Heart right ventricle (tissue), 16 donors: ENCODE measurements around the gene ATP2B2. TPM values are rescaled to one million over a fixed set of nuclear protein-coding genes. Genes with fewer than 3 reads are reported as not detected.

ENCODE experiments used
- ATAC-seq, 8 donors: fragments of 200-7000 bp; cut with Tn5 transposase; one replicate each; pipeline ENCODE4 v1.9.1; 2020; ENCODE audit warnings: mild to moderate bottlenecking in 8 of 8, moderate library complexity in 8 of 8, moderate number of reproducible peaks in 1 of 8
- DNase-seq, 2 donors: peaks; one replicate each; pipeline ENCODE4 v3.0.0-alpha.2; 2020
- H3K27ac ChIP-seq, 10 donors: fragments of 200-600 bp; sonication (generic) in 2 of 10; one replicate each; pipeline versions ENCODE4 v1.5.0 to v1.8.0; 2020 to 2022; ENCODE audit warnings: mild to moderate bottlenecking in 3 of 10
- H3K27me3 ChIP-seq, 7 donors: fragments of 200-600 bp; one replicate each; pipeline ENCODE4 v1.8.0; 2021 to 2022; ENCODE audit warnings: mild to moderate bottlenecking in 2 of 7
- H3K36me3 ChIP-seq, 9 donors: fragments of 200-600 bp; sonication (generic) in 1 of 9; one replicate each; pipeline versions ENCODE4 v1.5.0 to v1.8.0; 2020 to 2022; ENCODE audit warnings: mild to moderate bottlenecking in 2 of 9
- H3K4me1 ChIP-seq, 9 donors: fragments of 200-600 bp; sonication (generic) in 1 of 9; one replicate each; pipeline versions ENCODE4 v1.5.0 to v1.8.0; 2020 to 2022; ENCODE audit warnings: mild to moderate bottlenecking in 4 of 9
- H3K4me3 ChIP-seq, 10 donors: fragments of 200-600 bp; sonication (generic) in 2 of 10; one replicate each; pipeline versions ENCODE4 v1.5.0 to v1.8.0; 2020 to 2022; ENCODE audit warnings: mild to moderate bottlenecking in 7 of 10, moderate library complexity in 2 of 10
- H3K9me3 ChIP-seq, 11 donors: fragments of 200-600 bp in 10 of 11; sonication (generic) in 2 of 11; one replicate each; pipeline versions ENCODE4 v1.5.0 to v1.8.0; 2013 to 2022; ENCODE audit warnings: mild to moderate bottlenecking in 2 of 11, control low read depth in 1 of 11, moderate library complexity in 1 of 11
- WGBS, 2 donors: extraction: QIAGEN DNeasy Blood & Tissue Kit; methylation state at CpG; one replicate each; pipeline ENCODE4 v1.1.7; 2013; ENCODE audit warnings: inconsistent platforms in 1 of 2; 5-methylcytosine and 5-hydroxymethylcytosine counted together
- intact Hi-C, 10 donors: fragments of 100-400 bp; cut with DNase I; formaldehyde crosslinking; loops; one replicate each; pipeline versions ENCODE4 v1.11.1 to v1.14.2; 2022
- polyA plus RNA-seq, 2 donors: library from polyadenylated mRNA; stranded (reverse); fragments of 200-250 nt; gene quantifications; one replicate each; pipeline ENCODE4 v1.2.3, GENCODE V29; 2013
- total RNA-seq, 10 donors: library from RNA; stranded (reverse); fragmentation: NEBNext Ultra II Directional in 3 of 10; extraction: Animal tissue kit (Norgen Biotek cat#: 25700) in 3 of 10; gene quantifications; one replicate each; pipeline versions ENCODE4 v1.2.1 to v1.2.4, GENCODE V29; 2021 to 2023
- TF ChIP-seq, protein P1 (sequence below), 9 donors: fragments of 200-600 bp; sonication (generic) in 2 of 9; IDR thresholded peaks; one replicate each; pipeline versions ENCODE4 v1.5.0 to v1.8.0; 2021 to 2022; ENCODE audit warnings: antibody characterized with exemption in 9 of 9, mild to moderate bottlenecking in 5 of 9, moderate library complexity in 1 of 9
- donor health status: Arrhythmogenic right ventricular cardiomyopathy.
- donor health status: ischemic (EF 13 %, LVEDD 7.1; RV severe dilation, severe dysfunction).
- donor health status: healthy with polysubstance abuse.
- donor health status: DM: no; HTN: yes; CAD: no.
- donor health status: DM: no; HTN: no; CAD: no.
- donor health status: ischemic (EF 25% LVEDD 6.9; RV normal size, moderate dysfunction).
- donor health status: ischemic (EF 25% LVEDD 5.7; RV mildly dilated, moderate dysfunction).
- donor health status: healthy.
- donor health status: DM: yes; HTN: yes; CAD: no.
- donor health status: Ischemic cardiomyopathy.
- donor health status: ischemic (EF 35%, LVEDD 5.7; RV mildly dilated, moderate dysfunction).
- donor health status: nonischemic (EF 11% LVEDD 7.7; RV severe dilation, severe dysfunction).
- donor health status: DM: yes; HTN: yes; CAD: no.
- donor health status: PGD.
- donor health status: ischemic (EF 29% LVEDD 5.4; RV normal size, mild dysfunction).
- donor health status: nonischemic (EF 23%, LVEDD 6.1; RV moderate dilation, normal function).

Gene ATP2B2
- total and polyA plus RNA-seq, 12 donors: under 0.01 to 0.30 (median 0.11) TPM; not detected in 4

- H3K27ac ChIP-seq: no peak overlapping the region
- H3K36me3 ChIP-seq: no peaks in the 10 kb centered on the region
- no peaks in the 10 kb centered on the region for H3K4me1 ChIP-seq
- 69 to 74% methylated on average over 2 of the region's 2 CpGs for WGBS, 2 donors
- H3K4me3 ChIP-seq: no peak overlapping the region
- DNase-seq (no peak), ATAC-seq (no peak)
- TF ChIP-seq, protein P1, sequence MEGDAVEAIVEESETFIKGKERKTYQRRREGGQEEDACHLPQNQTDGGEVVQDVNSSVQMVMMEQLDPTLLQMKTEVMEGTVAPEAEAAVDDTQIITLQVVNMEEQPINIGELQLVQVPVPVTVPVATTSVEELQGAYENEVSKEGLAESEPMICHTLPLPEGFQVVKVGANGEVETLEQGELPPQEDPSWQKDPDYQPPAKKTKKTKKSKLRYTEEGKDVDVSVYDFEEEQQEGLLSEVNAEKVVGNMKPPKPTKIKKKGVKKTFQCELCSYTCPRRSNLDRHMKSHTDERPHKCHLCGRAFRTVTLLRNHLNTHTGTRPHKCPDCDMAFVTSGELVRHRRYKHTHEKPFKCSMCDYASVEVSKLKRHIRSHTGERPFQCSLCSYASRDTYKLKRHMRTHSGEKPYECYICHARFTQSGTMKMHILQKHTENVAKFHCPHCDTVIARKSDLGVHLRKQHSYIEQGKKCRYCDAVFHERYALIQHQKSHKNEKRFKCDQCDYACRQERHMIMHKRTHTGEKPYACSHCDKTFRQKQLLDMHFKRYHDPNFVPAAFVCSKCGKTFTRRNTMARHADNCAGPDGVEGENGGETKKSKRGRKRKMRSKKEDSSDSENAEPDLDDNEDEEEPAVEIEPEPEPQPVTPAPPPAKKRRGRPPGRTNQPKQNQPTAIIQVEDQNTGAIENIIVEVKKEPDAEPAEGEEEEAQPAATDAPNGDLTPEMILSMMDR (IDR thresholded peaks at IDR 0.05): no peak
- H3K27me3 ChIP-seq: peaks cover 0 to 30% (median 23%) of the 10 kb centered on the region in 7 donors
- intact Hi-C loops: no loop called here
- H3K9me3 ChIP-seq: no peaks in the 10 kb centered on the region
Observed at GRCh38 chr3:10333349-10333650, 172.1 kb downstream of the ATP2B2 start.

DNA sequence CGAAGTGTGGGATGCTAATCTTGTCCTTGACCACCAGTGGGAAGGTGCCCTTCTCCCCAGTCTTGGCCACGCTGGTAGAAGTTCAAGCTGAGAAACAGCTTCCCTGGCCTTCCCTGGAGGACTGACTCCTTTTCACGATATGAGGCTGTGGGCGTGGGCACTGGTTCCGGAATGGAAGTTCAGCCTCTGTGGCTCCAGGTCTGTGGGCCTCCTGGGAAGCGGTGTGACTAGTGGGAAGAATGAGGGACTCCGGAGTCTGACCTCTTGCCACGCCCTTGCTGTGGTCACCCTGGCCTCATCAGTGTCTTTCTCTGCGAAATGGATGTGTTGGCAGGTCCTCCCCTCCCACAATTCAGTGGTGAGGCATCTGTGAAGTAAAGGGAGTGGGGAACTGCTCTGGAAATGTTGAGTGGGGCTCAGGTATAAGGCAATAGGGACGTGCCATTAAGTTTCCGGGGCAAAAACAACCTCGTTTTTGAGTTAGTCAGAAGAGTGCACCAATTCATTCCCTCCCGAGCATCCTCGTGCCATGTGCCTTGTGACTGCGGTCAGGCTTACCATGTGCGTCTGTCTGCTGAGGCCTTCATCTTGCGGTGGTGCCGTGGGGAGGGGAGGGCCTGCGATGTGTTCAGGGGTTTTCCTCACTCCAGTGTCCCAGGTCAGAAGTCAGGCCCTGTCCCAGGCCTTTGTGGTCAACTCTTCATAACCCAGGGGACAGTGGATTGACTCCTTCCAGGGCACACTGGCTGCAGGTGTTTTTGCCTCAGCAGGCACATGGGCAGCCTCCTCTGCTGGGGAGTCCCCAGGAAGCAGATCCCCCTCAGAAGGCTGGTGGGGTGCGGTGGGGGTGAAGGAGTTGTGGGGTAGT lies 172.7 kb downstream of the ATP2B2 start:
- TF ChIP-seq, protein P1 (IDR thresholded peaks at IDR 0.05): no peak
- H3K27ac ChIP-seq: no peak overlapping the region
- H3K4me1 ChIP-seq: no peaks in the 10 kb centered on the region
- ATAC-seq (no peak), DNase-seq (no peak)
- H3K9me3 ChIP-seq: no peaks in the 10 kb centered on the region
- 89 to 91% methylated on average over 20 of the region's 20 CpGs for WGBS, 2 donors
- no peaks in the 10 kb centered on the region for H3K36me3 ChIP-seq
- H3K4me3 ChIP-seq: no peak overlapping the region
- intact Hi-C loops: no loop called here
- H3K27me3 ChIP-seq: peaks cover 0 to 35% (median 29%) of the 10 kb centered on the region in 7 donors

GRCh38 chr3:10331320-10331719 lies 174.1 kb downstream of the ATP2B2 start:
- Histone ChIP-seq H3K27ac (no peak overlapping the region), H3K4me3 (no peak overlapping the region), H3K36me3 (no peaks in the 10 kb centered on the region), H3K4me1 (no peaks in the 10 kb centered on the region), H3K27me3 (peaks cover 0 to 42% (median 37%) of the 10 kb centered on the region in 7 donors), H3K9me3 (no peaks in the 10 kb centered on the region)
- DNase-seq (no peak), ATAC-seq (no peak)
- TF ChIP-seq, protein P1 (IDR thresholded peaks at IDR 0.05): no peak
- intact Hi-C loops: no loop called here
- WGBS, 2 donors: 81 to 82% methylated on average over 8 of the region's 8 CpGs

DNA sequence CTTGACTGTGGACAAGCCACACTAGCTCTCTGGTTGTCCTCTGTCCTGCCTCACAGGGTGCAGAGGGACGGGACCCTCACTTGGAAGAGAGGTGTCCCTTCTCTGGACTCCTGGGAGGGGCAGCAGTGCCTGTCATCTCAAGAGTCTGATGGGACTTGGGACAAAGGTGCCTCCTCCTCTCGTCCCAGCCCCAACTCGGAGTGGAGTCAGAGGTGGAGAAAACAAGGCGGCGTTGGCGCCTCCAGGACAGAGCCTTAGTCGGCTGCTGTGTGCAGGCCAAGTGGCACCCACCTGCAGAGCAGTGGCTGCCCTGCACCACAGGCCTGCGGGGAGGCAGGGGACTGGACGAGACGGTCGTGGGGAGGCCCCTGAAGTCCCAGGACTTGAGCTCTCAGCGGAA lies 175.1 kb downstream of the ATP2B2 start:
- H3K4me1 ChIP-seq: no peaks in the 10 kb centered on the region
- 68 to 78% methylated on average over 12 of the region's 12 CpGs for WGBS, 2 donors
- peaks cover 0 to 42% (median 37%) of the 10 kb centered on the region in 7 donors for H3K27me3 ChIP-seq
- no peak for ATAC-seq
- no peak overlapping the region for H3K27ac ChIP-seq
- H3K9me3 ChIP-seq: no peaks in the 10 kb centered on the region
- intact Hi-C loops: no loop called here
- no peak for DNase-seq
- TF ChIP-seq, protein P1 (IDR thresholded peaks at IDR 0.05): no peak
- no peak overlapping the region for H3K4me3 ChIP-seq
- no peaks in the 10 kb centered on the region for H3K36me3 ChIP-seq
